Left colon (tissue), 2 donors: ENCODE measurements around the gene PAK2. TPM values are rescaled to one million over a fixed set of nuclear protein-coding genes. Genes with fewer than 3 reads are reported as not detected.

Source experiments
- ATAC-seq: fragments of 200-7000 bp; cut with Tn5 transposase; one replicate; pipeline ENCODE4 v1.9.1; 2020; ENCODE audit warnings: mild to moderate bottlenecking, moderate library complexity
- DNase-seq, 2 donors: peaks; one replicate each; pipeline ENCODE4 v3.0.0-alpha.2; 2020
- intact Hi-C, 2 donors: fragments of 100-400 bp; cut with DNase I in 1 of 2; cut with micrococcal nuclease in 1 of 2; formaldehyde crosslinking; loops; one replicate each; pipeline versions ENCODE4 v1.11.2 to v1.14.0; 2022; cut with DNase I, micrococcal nuclease
- total RNA-seq, 2 donors: library from RNA; stranded (reverse); fragmentation: NEBNext Ultra II Directional; extraction: Animal tissue kit (Norgen Biotek cat#: 25700); gene quantifications; one replicate each; pipeline ENCODE4 v1.2.1, GENCODE V29; 2021
- donor health status: DM: no; HTN: no; CAD: no.
- donor health status: DM: yes; HTN: yes; CAD: no.

Gene PAK2
- total RNA-seq, 2 donors from 2014 or later, result 73.2 TPM

DNA sequence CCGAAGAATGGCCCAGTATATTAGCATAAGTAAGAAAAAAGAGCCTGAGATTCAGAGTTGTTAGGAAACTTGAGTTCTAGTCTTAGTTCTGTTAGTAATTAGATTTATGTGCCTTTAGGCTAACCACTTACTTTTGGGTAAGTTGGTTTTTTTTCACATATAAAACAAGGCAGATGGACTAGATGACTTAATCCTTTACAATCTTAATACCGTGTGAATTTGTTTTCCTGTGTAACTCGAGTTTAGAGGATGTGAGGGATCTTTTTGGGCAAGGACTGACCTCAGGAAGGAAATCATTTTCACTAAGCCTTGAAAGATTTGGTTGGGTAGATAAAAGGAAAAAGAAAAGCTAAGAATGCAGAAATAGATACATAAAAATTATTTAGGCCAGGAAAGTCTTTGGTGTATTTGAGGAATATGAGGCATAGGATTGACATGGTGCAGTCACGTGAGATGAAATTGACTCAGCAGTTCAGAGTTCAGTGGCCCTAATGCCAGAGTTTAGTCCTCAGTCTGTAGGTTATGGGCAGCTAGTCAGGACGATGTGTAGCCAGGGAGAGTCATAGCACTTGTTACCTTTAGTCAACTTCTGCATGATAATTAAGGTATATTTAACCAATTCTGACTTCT, 34.6 kb downstream of the PAK2 start:
- intact Hi-C loops, result no loop called here
- peak; percentile 72 for ATAC-seq
- DNase-seq, result no peak

DNA sequence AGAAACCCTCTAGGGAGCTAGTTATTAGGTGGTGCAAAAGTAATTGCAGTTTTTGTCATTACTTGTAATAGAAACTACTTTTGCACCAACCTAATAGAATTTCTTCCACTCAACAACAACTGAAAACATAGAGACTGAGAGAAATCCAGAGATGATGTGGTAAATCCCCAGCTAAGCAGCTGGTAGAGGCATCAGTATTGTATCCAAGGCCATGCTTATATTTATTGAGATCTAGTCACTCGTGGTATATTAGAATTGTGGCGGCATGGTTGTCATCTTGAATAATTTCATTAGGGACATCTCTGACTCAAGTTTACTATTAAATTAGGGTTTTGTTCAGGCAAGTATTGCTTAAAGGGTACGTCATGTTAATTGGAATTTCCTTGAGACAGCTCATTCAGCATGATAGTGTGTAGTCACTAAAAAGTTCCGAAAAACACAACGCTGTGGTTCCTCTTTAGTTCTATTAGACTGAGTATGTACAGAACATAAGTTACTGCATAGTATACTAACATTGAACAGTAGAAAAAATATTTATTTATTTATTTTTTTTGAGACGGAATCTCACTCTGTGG, 35.3 kb downstream of the PAK2 start:
- intact Hi-C loops, result no loop called here
- ATAC-seq (no peak), DNase-seq (no peak)

DNA sequence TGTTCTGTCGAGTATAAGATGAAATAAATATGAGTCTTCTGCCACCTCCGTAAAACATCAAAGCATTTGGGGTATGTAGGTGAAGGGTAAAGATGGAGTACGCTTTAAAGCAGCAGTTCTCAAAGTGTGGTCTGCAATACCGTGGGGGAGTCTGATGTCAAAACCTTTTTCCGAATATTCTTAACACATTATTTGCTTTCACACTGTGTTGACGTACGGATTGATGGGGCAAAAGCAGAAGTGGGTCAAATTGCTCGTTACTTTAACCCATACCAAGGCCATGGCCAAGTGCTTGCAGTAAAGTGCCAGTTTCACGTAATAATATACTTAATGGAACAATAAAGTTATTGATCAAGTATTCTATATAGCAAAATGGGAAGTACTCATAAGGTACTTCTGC, 36.3 kb downstream of the PAK2 start:
- intact Hi-C loops, result no loop called here
- DNase-seq (no peak), ATAC-seq (no peak)

DNA sequence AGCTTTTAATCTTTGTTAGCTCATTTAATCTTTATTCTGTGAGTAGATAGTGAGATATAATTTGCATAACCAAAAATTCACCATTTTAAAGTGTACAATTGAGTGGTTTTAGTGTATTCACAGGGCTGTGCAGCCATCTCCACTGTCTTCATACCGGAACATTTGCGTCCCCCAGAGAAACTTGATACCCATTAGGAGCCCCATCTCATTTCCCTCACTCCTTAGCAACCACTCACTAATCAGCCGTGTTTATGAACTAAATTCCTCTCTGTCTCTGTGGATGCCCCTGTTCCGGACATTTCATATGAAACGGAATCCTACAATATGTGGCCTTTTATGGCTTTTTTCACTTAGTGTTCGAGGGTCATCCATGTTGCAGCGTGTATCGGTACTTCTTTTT, 38.2 kb downstream of the PAK2 start:
- DNase-seq (no peak), ATAC-seq (no peak)
- intact Hi-C loops, result no loop called here

DNA sequence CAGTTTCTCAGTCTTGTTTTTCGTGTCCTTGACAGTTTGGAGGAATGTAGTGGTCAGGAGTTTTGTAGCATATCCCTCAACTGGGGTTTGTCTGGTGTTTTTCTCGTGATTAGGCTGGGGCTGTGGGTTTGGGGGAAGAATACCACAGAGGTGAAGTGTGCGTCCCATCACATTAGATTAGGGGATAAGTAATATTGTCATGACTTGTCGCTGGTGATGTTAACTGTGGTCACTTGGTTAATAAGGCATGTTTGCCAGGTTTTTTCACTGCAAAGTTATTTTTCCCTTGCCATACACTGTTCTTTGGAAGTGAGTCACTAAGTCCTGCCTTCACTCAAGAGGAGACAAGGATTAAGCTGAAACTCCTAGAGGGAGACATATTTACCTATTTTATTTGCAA, 39.1 kb downstream of the PAK2 start:
- DNase-seq (no peak), ATAC-seq (no peak)
- intact Hi-C loops, result no loop called here

DNA sequence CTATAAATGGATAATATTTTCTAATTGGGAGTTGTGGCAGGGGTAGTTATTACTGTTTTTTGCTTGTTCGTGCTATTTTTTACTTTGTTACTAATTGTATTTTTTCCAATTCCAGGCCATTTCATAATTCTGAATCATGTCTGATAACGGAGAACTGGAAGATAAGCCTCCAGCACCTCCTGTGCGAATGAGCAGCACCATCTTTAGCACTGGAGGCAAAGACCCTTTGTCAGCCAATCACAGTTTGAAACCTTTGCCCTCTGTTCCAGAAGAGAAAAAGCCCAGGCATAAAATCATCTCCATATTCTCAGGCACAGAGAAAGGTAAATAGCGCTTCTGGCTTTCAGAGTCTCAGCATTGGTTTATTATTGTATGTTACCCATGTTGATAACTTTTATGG, 42.9 kb downstream of the PAK2 start:
- ATAC-seq (no peak), DNase-seq (no peak)
- intact Hi-C loops, result no loop called here

DNA sequence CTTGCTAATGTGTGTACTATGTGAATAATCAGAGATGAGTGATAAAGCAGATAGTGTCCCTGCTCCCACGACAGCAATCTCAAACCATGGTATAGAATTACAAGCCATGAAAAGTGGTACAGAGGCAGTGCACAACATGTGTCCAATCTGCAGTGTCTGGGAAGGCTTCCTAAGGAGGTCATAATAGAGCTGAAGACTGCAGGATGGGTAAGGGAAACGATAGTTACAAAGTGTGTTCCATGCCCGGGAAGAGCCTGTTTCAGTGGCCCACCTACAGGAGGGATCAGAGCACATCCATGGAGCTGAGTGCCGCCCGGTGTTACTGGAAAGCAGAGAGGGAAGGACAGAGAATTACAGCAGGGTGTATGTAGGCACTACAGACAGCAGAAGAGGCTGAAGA, 48.9 kb downstream of the PAK2 start:
- intact Hi-C loops, result no loop called here
- DNase-seq (no peak), ATAC-seq (no peak)

DNA sequence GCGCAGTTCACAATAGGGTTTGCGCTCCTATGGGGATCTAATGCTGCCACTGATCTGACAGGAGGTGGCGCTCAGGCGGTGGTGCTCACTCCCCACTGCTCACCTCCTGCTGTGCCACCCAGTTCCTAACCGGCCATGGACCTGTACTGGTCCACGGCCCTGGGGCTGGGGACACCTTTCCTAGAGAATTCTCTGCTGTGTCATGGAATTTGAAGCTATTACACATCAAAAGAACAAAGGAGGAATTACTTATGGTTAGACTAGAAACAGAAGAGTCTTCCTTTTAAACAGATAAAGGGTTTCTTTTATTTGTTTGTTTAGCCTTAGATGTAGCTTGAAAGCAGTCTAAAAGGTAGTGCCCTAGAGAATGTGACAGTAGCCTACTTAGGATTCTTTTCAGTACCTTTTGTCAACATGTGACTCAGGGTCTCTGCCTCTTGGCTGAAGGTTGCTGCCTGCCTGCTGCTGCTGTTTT, 50.3 kb downstream of the PAK2 start:
- ATAC-seq, result no peak
- intact Hi-C loops, result no loop called here
- no peak for DNase-seq

DNA sequence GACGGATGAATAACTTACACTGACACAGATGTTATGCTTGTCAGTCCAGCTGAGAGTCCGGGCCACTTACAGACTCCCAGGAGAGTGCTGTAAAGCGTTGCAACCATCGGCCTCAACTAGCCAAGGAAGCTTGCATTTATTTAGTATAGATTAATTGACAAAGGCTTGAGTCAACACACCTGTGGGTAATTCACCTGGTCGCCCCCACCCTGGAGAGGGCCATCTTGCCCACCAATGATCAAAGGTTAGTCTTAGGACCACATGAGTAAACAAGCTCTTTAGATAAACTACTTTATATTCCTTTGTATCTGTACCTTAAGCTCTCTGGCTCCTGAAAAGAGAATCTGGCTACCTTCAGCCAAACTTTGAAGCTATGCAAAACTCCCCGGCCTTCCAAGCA, 51.0 kb downstream of the PAK2 start:
- intact Hi-C loops, result no loop called here
- DNase-seq, result no peak
- ATAC-seq, result no peak

DNA sequence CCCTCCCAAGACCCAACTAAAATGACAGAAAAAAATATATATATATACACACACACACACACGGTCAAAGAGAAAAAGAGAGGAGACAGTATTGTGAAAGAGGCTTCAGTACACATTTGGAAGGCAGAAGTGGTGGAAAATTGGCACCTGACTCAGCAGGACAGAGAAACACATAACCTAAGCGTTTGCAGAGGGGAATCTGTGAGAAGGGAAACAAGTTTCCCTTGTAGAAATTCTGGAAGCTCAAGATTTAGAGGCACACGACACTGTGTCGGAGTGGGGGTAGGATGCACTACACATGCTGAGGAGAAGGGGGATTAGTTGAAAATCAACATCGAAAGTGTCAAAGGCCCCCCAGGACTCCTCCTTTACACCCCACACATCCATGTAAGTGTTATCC, 53.1 kb downstream of the PAK2 start:
- ATAC-seq (no peak), DNase-seq (no peak)
- intact Hi-C loops, result no loop called here

DNA sequence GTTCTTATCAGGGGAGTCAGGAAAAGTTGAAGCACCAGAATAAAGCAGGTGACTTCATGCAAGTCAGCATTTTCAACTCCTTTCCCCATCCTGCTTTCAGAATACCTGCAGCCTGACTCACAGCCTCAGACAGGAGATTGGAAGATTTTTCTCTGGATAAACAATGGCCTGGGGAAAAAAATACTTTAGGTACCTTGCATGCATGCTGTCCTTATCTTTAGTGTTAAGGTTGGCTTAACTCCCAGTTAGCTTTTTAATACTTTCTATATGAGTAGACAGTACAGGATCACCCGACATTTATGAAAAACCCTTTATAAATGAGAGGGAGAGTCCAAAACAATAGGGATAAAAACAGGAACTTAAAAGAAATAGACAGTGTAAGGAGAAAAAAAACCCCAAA, 53.6 kb downstream of the PAK2 start:
- DNase-seq (no peak), ATAC-seq (no peak)
- intact Hi-C loops, result no loop called here

DNA sequence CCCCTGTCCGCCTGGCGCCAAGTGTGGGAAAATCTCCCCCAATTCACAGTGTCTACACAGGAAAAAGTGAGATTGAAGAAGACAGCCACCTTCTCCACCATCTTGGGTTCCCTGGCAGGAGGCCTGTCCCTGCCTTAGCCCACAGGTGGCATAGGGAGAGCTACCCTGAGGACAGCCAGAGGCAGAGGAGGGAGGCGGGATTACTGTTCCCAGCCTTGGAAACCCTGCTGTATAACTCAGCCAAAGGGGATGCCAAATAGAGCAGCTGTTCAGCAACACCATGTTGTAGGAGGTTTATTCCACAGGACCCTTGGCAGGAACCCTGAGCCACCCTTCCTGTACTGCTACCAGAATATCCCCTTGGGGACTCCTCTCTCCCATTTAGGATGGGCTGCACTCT, 54.8 kb downstream of the PAK2 start:
- intact Hi-C loops, result no loop called here
- no peak for DNase-seq
- no peak for ATAC-seq

DNA sequence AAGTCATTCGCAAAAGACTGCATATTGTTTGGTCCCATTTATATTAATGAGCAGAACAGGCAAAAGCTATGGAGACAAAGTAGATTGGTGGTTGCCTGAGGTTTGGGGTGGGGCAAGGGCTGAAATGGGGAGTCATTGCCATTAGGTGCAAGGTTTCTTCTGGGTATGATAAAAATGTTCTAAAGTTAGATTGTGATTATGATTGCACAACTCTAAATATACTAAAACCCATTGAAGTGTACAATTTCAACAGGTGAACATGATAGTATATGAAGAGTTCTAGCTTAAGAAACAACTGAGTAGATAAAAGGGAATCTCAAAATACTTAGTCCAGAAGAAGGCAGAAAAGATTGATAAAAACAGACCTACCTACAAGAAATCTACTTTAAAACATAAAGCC, 56.7 kb downstream of the PAK2 start:
- intact Hi-C loops, result no loop called here
- DNase-seq (no peak), ATAC-seq (no peak)

DNA sequence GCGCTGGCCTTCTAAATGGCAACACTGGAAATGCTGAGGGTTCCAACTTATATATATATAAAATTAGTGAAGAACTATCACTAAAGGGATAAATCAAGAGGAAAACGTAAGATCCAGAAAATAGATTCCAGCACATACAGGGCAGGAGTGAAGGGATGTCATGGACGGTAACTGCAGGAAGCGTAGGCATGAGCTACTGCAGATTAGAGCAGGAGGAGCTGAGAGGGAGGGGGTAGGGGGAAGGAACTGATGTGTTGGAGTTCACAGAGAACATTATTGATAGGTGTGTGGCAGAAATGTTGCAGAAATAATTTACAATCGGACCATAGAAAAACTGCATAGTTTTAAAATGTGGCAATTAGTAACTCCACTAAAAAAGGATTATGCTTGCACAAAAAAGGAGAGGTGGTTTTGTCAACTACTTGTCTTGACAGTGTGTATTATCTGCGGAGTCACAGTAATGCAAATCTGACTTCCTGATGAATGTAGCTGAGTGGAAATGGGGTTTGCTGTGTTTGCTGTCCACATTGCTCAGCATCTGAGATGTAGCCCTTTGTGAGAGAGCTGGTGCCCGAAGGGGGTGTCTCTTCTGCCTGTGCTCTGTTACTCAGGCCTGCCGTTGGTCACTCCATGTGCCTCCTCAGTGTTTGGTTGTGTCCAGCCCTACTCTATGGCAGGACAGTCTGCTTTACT, 61.2 kb downstream of the PAK2 start:
- intact Hi-C loops, result no loop called here
- ATAC-seq, result no peak
- no peak for DNase-seq

DNA sequence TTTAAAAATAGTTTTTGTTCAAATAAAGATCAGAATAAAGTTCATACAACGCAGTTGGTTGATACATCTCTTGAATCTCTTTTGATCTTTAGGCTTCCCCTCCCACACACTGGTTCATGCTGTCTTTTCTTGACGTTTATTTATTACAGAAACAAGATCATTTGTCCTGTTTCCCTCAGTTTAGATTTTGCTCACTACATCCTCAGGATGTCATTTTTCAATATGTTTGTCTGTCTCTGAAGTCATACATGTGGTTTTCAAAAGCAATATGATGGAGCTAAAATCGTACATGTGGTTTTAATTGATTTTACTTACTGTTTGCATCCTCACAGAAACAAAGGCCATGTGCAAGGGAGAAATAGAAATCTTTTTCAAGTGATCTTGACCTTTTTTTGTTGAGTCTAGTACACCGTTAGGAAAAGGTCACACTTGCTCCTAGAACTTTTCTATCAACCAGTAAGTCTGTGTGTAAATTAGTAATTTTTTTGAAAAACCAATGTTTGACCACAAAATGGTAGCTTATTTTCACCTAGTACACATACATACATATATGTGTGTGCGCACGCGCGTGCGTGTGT, 64.3 kb downstream of the PAK2 start:
- intact Hi-C loops, result no loop called here
- ATAC-seq, result no peak
- no peak for DNase-seq

DNA sequence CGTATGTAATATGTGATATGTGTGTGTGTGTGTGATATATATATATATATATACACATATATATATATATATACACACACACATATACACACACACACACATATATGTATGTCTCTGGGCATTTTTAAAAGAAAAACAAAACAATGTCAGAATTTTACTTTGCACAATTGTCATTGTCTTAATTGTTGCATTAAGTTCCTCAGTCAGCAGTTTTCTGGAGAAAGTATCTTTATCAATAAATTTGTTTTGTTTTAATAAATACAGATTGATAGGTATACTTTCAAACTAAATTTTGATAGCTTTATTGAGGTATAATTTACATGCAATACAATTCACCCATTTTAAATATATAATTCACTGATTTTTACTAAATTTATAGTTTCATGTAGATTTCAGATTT, 65.1 kb downstream of the PAK2 start:
- DNase-seq (no peak), ATAC-seq (no peak)
- intact Hi-C loops, result no loop called here

DNA sequence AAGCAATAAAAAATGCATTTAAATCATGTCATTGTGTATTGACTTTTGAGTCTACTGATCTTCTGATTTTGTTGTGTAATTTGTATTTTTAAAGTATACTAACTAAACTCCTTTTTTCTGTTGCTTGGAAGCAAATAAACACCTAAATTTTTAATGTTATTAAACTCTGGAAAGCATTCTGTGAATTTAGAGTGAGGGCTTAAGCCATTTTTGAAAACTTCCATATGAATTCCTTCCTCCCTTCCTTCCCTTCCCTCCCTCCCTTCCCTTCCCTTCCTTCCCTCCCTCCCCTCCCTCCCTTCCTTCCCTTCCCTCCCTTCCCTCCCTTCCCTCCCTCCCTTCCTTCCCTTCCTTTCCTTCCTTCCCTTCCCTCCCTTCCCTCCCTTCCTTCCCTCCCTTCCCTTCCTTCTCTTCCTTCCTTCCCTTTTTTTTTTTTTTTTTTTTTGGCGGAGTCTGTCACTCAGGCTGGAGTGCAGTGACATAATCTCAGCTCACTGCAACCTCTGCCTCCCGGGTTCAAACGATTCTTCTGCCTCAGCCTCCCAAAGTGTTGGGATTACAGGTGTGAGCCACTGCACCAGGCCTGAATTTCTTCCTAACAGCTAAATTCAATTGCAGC, 71.4 kb downstream of the PAK2 start:
- intact Hi-C loops, result no loop called here
- DNase-seq (no peak), ATAC-seq (no peak)

DNA sequence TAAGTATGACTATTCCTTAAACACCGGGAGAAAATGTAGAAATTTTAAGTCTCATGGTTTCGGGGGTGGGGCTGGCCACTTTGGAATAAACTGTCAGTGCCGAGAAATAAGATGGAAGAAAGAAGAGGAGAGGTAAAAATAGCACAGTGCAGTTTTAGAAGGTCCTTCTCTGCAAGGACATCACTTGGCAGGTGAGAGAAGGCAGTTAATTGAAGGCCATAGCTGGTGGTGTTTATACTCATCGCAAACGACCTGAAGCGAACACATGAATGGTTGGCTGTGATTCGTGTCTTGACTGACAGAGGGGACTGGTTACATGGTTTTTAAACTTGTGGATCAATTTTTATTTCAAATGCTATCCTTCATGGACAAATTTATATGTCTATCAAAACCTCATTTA, 73.2 kb downstream of the PAK2 start:
- DNase-seq (no peak), ATAC-seq (no peak)
- intact Hi-C loops, result no loop called here

DNA sequence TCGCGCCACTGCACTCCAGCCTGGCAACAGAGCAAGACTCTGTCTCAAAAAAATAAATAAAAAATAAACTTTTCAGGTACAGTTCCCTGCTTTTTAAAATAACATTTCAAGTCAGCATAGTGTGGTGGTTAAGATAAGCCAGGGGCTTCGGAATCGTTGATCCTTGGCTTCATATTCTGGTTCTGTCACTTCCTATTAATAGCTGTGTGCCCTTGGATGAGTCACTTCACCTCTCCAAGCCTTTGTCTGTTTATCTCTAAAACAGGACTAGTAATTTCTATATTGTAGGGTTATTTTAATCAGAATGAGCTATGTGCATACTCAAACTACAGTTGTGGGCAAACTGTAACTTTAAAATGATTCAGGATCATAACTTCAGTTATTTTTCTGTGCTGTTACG, 74.2 kb downstream of the PAK2 start:
- no peak for ATAC-seq
- DNase-seq, result no peak
- intact Hi-C loops, result no loop called here

DNA sequence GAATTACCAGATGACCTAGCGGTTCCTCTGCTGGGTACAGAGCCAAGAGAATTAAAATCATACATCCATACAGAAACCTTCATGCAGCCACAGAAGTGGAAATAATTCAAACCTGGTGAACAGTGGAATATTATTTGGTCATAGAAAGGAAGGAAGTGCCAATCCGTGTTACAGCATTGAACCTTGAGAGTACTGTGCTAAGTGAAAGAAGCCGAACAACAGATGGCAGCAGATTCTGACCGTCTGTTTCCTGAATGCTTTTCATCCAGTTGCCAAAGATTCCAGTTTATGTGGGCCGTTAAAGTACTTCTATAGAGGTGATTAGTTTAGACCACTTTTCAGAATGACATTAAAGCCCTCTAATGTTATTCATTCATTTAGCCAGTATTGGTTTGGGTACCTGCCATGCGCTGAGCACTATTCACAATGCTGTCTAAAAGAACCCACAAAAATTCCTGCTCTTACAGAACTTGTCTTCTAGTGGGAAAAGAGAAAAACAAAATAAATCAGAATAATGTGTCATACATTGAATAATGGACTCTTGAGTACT, 82.2 kb downstream of the PAK2 start:
- no peak for DNase-seq
- ATAC-seq, result no peak
- intact Hi-C loops, result no loop called here
